PC-9 (cell line): ENCODE results near the gene OTP.

Experiments used
- EZH2 ChIP-seq: fragments of 200-600 bp; sonication (generic); IDR thresholded peaks from 2 replicates; pipeline ENCODE4 v1.8.0; 2017; ENCODE audit warnings: antibody characterized with exemption, low read depth
- TF ChIP-seq, protein P1 (sequence below): fragments of 200-600 bp; sonication (generic); conservative IDR thresholded peaks from 2 replicates; pipeline ENCODE4 v1.6.1; 2017; ENCODE audit warnings: mixed run types, antibody characterized with exemption, mild to moderate bottlenecking, moderate library complexity

DNA sequence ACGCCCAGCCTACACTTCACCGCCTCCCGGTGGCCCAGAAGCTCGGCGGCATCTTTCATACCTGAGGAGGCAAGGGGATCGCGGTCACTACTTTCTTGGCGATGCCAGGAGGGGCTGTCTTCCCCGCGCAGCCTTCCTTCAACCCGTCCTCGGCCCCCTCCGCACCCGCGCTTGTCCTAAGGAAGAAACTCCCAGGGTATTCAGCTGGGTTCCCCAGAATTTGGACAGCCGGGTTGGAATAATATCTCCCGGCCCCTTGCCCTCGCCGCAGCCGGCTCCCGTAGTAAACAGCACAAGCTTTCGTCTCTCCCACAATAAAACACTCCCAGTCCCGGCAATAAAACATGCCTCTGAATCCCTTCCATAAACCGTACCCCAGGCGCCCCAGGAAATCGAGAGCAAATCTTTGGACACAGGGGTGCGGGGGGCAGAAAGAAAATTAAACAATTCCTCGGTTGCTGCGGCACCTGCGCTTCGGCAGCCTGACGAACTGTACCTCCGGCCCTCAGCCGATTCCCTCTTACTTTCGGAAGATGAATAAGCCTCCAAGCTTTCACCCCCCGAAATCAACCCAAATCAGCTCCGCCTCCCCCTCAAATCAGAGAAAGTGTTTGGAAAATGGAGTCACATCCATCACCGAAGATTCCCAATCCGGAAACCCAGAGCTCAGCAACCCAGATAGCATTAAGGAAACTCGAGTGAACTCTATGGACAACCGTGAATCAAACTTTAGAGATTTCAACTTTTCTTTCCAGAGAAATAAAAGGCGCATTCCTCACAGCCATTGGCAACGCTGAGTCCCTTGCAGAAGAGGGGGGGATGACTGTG lies 1.1 kb downstream of the OTP start:
- TF ChIP-seq, protein P1, sequence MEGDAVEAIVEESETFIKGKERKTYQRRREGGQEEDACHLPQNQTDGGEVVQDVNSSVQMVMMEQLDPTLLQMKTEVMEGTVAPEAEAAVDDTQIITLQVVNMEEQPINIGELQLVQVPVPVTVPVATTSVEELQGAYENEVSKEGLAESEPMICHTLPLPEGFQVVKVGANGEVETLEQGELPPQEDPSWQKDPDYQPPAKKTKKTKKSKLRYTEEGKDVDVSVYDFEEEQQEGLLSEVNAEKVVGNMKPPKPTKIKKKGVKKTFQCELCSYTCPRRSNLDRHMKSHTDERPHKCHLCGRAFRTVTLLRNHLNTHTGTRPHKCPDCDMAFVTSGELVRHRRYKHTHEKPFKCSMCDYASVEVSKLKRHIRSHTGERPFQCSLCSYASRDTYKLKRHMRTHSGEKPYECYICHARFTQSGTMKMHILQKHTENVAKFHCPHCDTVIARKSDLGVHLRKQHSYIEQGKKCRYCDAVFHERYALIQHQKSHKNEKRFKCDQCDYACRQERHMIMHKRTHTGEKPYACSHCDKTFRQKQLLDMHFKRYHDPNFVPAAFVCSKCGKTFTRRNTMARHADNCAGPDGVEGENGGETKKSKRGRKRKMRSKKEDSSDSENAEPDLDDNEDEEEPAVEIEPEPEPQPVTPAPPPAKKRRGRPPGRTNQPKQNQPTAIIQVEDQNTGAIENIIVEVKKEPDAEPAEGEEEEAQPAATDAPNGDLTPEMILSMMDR = no peak
- TF ChIP-seq EZH2 = no peak
